HG03439 (cell line): ENCODE results near the gene TMEM238.
A peak's percentile ranks its signal among the peaks of the same experiment; 100 is the strongest.
"Not testable (repeated sequence)": the region's sequence is repeated elsewhere in the genome, so short reads cannot be mapped to it uniquely, and the experiment has no call there.

Experiments used
- ATAC-seq: cut with Tn5 transposase; IDR thresholded peaks from one replicate; pipeline ENCODE4 v1.9.1; 2021; ENCODE audit warnings: mild to moderate bottlenecking, moderate library complexity; ENCODE audit not compliant: unreplicated experiment

The TMEM238 gene

GRCh38 chr19:55402509-55402908 lies 18.4 kb upstream of the TMEM238 start:
- no peak for ATAC-seq

- not testable (repeated sequence) for ATAC-seq
Measured at GRCh38 chr19:55401390-55401789, 17.3 kb upstream of the TMEM238 start.

- ATAC-seq, result no peak
Measured at GRCh38 chr19:55400281-55401087, 16.4 kb upstream of the TMEM238 start.

- ATAC-seq, result no peak
Measured at GRCh38 chr19:55398200-55398925, 14.3 kb upstream of the TMEM238 start.

- no peak for ATAC-seq
Measured at GRCh38 chr19:55392820-55393761, 9.0 kb upstream of the TMEM238 start.

GRCh38 chr19:55391702-55392615 lies 7.9 kb upstream of the TMEM238 start:
- no peak for ATAC-seq

- ATAC-seq, result no peak
Measured at GRCh38 chr19:55391191-55391670, 7.1 kb upstream of the TMEM238 start.

- ATAC-seq, result no peak
Measured at GRCh38 chr19:55390461-55390880, 6.4 kb upstream of the TMEM238 start.

- no peak for ATAC-seq
Measured at GRCh38 chr19:55389386-55390317, 5.6 kb upstream of the TMEM238 start.

GRCh38 chr19:55387736-55388497 lies 3.8 kb upstream of the TMEM238 start:
- no peak for ATAC-seq

- no peak for ATAC-seq
Measured at GRCh38 chr19:55386493-55386971, 2.4 kb upstream of the TMEM238 start.

- ATAC-seq, result peak; percentile 72
Measured at GRCh38 chr19:55385724-55386492, 1.8 kb upstream of the TMEM238 start, which contains the start of gene RPL28. RPL28 (plus strand) TSS chr19:55385932; CDS start chr19:55386358, 426 bp downstream.

- peak; percentile 55 for ATAC-seq
Measured at GRCh38 chr19:55384920-55385723, 1.0 kb upstream of the TMEM238 start.

GRCh38 chr19:55383279-55384130 lies 587 bp downstream of the TMEM238 start:
- no peak for ATAC-seq

- ATAC-seq, result no peak
Measured at GRCh38 chr19:55382522-55383054, 1.5 kb downstream of the TMEM238 start.
